ENCODE measurements around the gene OSTC. TPM values are rescaled to one million over a fixed set of nuclear protein-coding genes. Genes with fewer than 3 reads are reported as not detected.

Gene OSTC
- total and polyA plus RNA-seq, 2 of the 13 experiments (the other 11 are each of a cell fraction or from before 2014, with no cell fraction given), result 208 to 380 TPM

GRCh38 chr4:108694423-108694822 lies 44.0 kb downstream of the OSTC start:
- Histone ChIP-seq H3K27ac (ENCODE audit: extremely low read length, insufficient read depth, low read length) (no peak overlapping the region), H3K4me2 (ENCODE audit: low read depth, low read length) (no peak overlapping the region), H3K9ac (ENCODE audit: insufficient read depth, low read depth, low read length) (no peak overlapping the region), H2AFZ (ENCODE audit: low read length) (no peak overlapping the region), H3K4me3 (replicated peaks in 1 of 3; ENCODE audit: insufficient read depth in 1 of 3, low read depth in 2 of 3, low read length in 3 of 3) (no peak overlapping the region), H3K27me3 (ENCODE audit: control insufficient read depth in 1 of 2, insufficient read depth in 2 of 2, low read length in 2 of 2) (no peaks in the 10 kb centered on the region), H4K20me1 (ENCODE audit: insufficient read depth, low read length) (no peaks in the 10 kb centered on the region), H3K4me1 (ENCODE audit: insufficient read depth, low read length) (0 out of 2 replicates have a peak, but pooled peaks cover 5% of the 10 kb centered on the region), H3K79me2 (ENCODE audit: insufficient read depth, low read length) (no peaks in the 10 kb centered on the region), H3K36me3 (replicated peaks in 1 of 2; ENCODE audit: control insufficient read depth in 1 of 2, insufficient read depth in 2 of 2, low read length in 2 of 2) (no peaks in the 10 kb centered on the region), H3K9me3 (ENCODE audit: low read length) (no peaks in the 10 kb centered on the region)
- FAIRE-seq (no peak), DNase-seq (ENCODE audit: low spot score) (no peak), ATAC-seq (no peak)
- WGBS (ENCODE audit: low lambda C conversion rate), result 32% methylated on average over 3 of the region's 3 CpGs
- ChIA-PET CTCF (ENCODE audit: low intra/inter-chr PET ratio, low total read pairs) (no interaction called here), POLR2A (no interaction called here)
- intact Hi-C loops (cut with micrococcal nuclease; ENCODE audit: unreplicated experiment), result no loop called here
- TF ChIP-seq JDP2 (CRISPR knock-in tag; IDR thresholded peaks at IDR 0.05; ENCODE audit: borderline replicate concordance) (no peak), IRF9 (CRISPR knock-in tag; IDR thresholded peaks at IDR 0.05; ENCODE audit: borderline replicate concordance) (no peak), EED (CRISPR knock-in tag; IDR thresholded peaks at IDR 0.05) (no peak), HDAC2 (CRISPR knock-in tag; IDR thresholded peaks at IDR 0.05) (no peak), JUN (CRISPR knock-in tag; IDR thresholded peaks at IDR 0.05) (no peak), BHLHE40 (IDR thresholded peaks at IDR 0.05; ENCODE audit: low read length) (no peak), PAWR (CRISPR knock-in tag; IDR thresholded peaks at IDR 0.05; ENCODE audit: borderline replicate concordance) (no peak), ZNF784 (CRISPR knock-in tag; IDR thresholded peaks at IDR 0.05; ENCODE audit: borderline replicate concordance) (no peak), CREM (IDR thresholded peaks at IDR 0.05) (no peak), CREM (CRISPR knock-in tag; IDR thresholded peaks at IDR 0.05) (no peak), ZNF256 (CRISPR knock-in tag; conservative IDR thresholded peaks at IDR 0.05) (no peak), DDIT3 (CRISPR knock-in tag; IDR thresholded peaks at IDR 0.05) (no peak), SIN3A (IDR thresholded peaks at IDR 0.05; ENCODE audit: borderline replicate concordance, low read depth, low read length) (no peak), PLRG1 (conservative IDR thresholded peaks at IDR 0.05) (no peak), NCOA2 (CRISPR knock-in tag; IDR thresholded peaks at IDR 0.05) (no peak)
- in situ Hi-C loops (cut with HindIII; ENCODE audit: extremely low pct_ligation_motif_present, low pct_unique_long_range_greater_than_20kb), result loop anchor here (25.0 kb wide), 1 partner anchor 718 kb away; no protein-coding TSS in a partner anchor
- BruUV-seq (replicated peaks), result no TSS peak

Measured in HepG2 (cell line).